ENCODE results near the gene TMEM213. TPM values are rescaled to one million over a fixed set of nuclear protein-coding genes. Genes with fewer than 3 reads are reported as not detected.

The TMEM213 gene, protein sequence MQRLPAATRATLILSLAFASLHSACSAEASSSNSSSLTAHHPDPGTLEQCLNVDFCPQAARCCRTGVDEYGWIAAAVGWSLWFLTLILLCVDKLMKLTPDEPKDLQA
- under 1 TPM in 6 of 8 experiments, not detected in 2; 0.09 to 0.71 (median 0.20) TPM for total RNA-seq

DNA sequence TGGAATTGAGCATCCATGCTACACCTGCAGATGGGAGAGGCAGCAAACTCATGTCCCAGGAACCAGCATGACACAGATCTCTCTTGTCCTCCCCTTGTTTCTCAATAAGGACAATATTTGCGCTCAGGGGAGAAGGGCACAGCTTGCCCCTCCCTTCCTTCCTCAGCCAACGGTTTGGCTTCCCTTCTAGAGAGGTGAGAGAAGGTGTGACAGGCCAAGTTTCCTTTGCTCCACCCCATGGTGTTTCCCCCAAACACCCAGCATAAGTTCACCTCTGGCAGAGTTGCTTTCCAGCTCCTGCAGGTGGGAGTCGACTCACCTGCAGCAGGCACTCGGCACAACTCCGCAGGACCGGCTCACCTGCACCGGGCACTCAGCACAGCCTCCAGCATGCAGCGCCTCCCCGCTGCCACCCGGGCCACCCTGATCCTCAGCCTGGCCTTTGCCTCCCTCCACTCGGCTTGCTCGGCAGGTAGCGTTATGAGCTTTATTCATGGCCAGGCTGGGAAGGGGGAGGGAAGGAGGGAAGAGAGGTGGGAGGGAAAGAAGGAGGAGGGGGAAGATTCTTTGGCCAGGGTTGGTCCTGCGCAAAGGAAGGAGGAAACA lies at the start of gene TMEM213, which contains the start of gene ATP6V0A4:
TSS of gene TMEM213 (plus strand) at position 280 of the 606 bp plus-strand sequence. CDS start at position 391, 111 bp downstream.
TSS of gene ATP6V0A4 (minus strand) at position 482 of the 606 bp plus-strand sequence. CDS start 26,949 bp downstream, outside the sequence.
- H3K27ac ChIP-seq = no peak within 1 kb of the TSS
- in situ Hi-C loops (cut with MboI; ENCODE audit: low pct_unique_long_range_greater_than_20kb in 2 of 9, low sequenced_read_pairs in 9 of 9, unreplicated experiment in 9 of 9) = no loop called here
- no peak within 1 kb of the TSS for H3K4me3 ChIP-seq
- WGBS, 10 experiments = 0 to 67% (median 50%) methylated on average over 1 to 3 of the region's 14 CpGs; no CpG with 5 or more reads in 6 of the 10 experiments
- no peak for ATAC-seq (replicated peaks in 6 of 8)
- no peaks in the 10 kb centered on the region for H3K4me1 ChIP-seq (replicated peaks in 1 of 2)

DNA sequence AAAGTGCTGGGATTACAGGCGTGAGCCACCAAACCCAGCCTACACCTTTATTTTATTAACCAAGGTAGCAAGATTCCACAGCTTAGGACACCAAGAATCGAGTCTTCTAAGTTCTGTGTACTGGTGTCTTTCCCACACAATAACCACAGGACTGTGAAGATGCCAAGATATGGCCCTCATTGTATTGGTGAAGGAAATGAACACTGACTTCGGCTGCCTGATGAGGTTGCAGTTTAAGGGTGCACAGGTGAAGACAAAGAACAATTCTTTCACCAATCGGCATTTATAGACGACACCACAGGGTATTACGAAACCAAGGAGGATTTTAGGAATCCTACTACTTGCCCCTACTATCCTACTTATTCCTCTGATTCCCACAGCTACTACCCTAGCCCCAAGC lies 49.1 kb upstream of the TMEM213 start:
- WGBS, 10 experiments = 16 to 100% (median 86%) methylated on average over 1 to 6 of the region's 6 CpGs; no CpG with 5 or more reads in 1 of the 10 experiments
- no peak for ATAC-seq (replicated peaks in 6 of 8)
- in situ Hi-C loops (cut with MboI; ENCODE audit: low pct_unique_long_range_greater_than_20kb in 2 of 9, low sequenced_read_pairs in 9 of 9, unreplicated experiment in 9 of 9) = loop anchor here in 6 of 9 experiments (25.0 kb wide), 3 partner anchors 586 to 836 kb away; no protein-coding TSS in a partner anchor

DNA sequence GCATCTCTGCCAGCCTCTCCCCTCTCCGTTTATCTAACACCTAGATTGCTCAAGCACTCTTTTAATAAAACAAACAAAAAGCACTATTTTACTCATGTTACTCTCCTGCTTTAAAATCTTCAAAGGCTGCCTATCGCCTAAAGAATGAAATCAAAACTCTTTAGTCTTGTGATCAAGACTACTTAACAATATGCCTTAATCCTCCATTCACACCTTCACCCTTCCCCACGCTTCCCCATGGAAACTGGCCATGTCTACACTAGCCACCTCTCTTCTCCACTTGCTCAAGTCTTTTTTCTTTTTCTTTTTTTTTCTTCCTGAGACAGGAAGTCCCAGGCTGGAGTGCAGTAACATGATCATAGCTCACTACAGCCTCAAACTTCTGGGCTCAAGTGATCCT lies 47.8 kb upstream of the TMEM213 start:
- peaks cover 0 to 9% of the 10 kb centered on the region in 2 donors for H3K4me1 ChIP-seq (replicated peaks in 1 of 2)
- in situ Hi-C loops (cut with MboI; ENCODE audit: low pct_unique_long_range_greater_than_20kb in 2 of 9, low sequenced_read_pairs in 9 of 9, unreplicated experiment in 9 of 9) = loop anchor here in 6 of 9 experiments (25.0 kb wide), 3 partner anchors 588 to 838 kb away; no protein-coding TSS in a partner anchor
- no peak overlapping the region for H3K4me3 ChIP-seq
- WGBS, 10 experiments = 30 to 100% (median 83%) methylated on average over 2 to 3 of the region's 3 CpGs
- ATAC-seq (replicated peaks in 6 of 8) = no peak
- H3K27ac ChIP-seq = no peak overlapping the region

More for the DNA sequence above, 49.1 kb upstream of the TMEM213 start:
- peaks cover 0 to 8% of the 10 kb centered on the region in 2 donors for H3K4me1 ChIP-seq (replicated peaks in 1 of 2)
- no peak overlapping the region for H3K27ac ChIP-seq
- H3K4me3 ChIP-seq = no peak overlapping the region

DNA sequence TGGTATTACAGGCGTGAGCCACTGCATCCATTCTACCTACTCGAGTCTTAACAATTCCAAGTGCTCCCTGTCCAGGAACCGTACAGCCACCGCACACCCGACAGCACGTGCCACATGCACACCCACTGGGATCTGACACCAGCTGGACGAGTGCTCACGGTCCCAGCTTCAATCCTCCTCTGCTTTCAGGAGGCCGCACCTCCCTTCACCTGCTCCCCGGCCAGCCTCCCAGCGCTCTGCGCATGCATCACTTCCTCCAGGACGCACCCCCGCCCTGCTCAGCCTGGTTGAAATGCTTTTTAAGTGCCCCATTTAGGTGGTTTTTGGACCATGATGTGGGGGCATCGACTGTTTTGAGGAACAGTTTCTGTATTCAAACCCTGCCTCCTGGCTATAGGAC lies 47.3 kb upstream of the TMEM213 start:
- no peak overlapping the region for H3K4me3 ChIP-seq
- H3K4me1 ChIP-seq (replicated peaks in 1 of 2) = peaks cover 0 to 9% of the 10 kb centered on the region in 2 donors
- in situ Hi-C loops (cut with MboI; ENCODE audit: low pct_unique_long_range_greater_than_20kb in 2 of 9, low sequenced_read_pairs in 9 of 9, unreplicated experiment in 9 of 9) = no loop called here
- 0 to 93% (median 82%) methylated on average over 1 to 5 of the region's 15 CpGs; no CpG with 5 or more reads in 4 of the 10 experiments for WGBS, 10 experiments
- no peak overlapping the region for H3K27ac ChIP-seq
- ATAC-seq (replicated peaks in 6 of 8) = no peak

DNA sequence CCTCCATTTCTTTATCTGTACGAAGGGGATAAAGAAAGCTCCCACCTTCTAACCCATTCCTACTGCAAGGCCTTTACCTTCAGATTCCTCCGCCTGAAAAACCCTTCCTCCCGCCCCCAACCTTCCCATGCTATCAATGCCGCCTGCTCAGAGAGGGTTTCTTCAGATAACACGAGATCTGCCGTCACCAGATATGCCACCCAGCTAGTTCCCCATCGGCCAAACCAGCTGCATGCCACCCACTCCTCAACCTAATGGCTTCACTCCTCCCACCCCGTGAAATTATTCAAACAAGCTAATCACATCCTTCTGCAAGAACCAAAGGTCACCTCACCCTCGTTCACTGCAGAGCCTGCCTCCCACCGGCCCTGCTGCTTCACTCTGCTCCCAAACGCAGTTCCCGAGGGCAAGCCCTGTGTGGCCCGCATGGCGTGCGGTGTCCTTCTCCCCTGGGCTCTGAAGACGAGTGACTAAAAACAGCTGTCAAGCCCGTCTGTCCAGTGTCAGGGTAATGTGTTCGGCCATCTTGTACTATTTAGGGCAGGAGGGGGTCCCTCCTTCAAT lies 46.8 kb upstream of the TMEM213 start:
- Histone ChIP-seq H3K4me3 (no peak overlapping the region), H3K27ac (no peak overlapping the region), H3K4me1 (replicated peaks in 1 of 2) (peaks cover 0 to 9% of the 10 kb centered on the region in 2 donors)
- 17 to 100% (median 70%) methylated on average over 1 to 16 of the region's 18 CpGs; no CpG with 5 or more reads in 2 of the 10 experiments for WGBS, 10 experiments
- in situ Hi-C loops (cut with MboI; ENCODE audit: low pct_unique_long_range_greater_than_20kb in 2 of 9, low sequenced_read_pairs in 9 of 9, unreplicated experiment in 9 of 9) = no loop called here
- ATAC-seq (replicated peaks in 6 of 8) = no peak

DNA sequence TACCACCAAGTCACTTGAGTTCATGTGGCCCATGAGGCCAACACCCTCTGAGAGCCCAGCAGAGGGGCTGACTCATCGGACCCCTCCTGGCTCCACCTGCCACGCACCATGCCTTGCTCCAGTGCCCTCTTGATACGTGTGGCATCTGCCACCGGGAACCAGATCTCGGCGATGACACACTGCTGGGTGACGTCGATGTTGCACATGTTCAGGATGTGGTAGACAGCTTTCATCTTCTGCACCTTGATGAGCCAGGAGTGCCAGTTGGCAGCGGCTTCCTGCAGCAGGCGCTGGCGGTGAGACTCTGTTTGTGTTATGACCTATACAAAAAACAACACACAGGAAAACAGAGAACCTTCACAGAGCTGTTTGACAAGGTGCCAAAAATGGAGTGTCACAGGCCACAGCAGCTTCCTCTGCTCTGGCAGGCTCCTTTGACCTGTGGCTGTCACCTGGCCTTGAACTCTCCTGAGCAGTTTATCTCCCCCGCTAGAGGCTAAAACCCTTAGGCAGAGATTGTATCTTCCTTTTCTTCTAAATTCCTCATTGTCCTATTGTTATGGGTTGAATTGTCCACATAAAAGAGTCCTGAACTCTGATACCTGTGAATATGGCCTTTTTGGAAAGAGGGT lies 45.2 kb upstream of the TMEM213 start:
- in situ Hi-C loops (cut with MboI; ENCODE audit: low pct_unique_long_range_greater_than_20kb in 2 of 9, low sequenced_read_pairs in 9 of 9, unreplicated experiment in 9 of 9) = no loop called here
- peaks cover 0 to 9% of the 10 kb centered on the region in 2 donors for H3K4me1 ChIP-seq (replicated peaks in 1 of 2)

DNA sequence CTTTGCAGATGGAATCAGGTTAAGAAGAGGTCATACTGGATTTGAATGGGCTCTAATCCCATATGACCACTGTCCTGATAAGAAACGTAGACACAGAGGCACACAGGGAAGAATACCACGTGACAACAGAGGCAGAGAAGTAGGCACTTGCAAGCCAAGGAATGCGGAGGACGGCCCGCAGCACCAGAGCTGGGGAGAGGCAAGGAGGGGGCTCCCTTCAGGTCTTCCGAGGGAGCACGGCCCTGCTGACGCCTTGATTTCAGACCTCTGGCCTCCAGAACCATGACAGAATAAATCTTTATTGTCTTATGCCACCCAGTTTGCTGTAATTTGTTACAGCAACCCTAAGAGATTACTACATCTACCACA lies 44.7 kb upstream of the TMEM213 start:
- WGBS, 10 experiments = 5 to 71% (median 32%) methylated on average over 2 to 8 of the region's 8 CpGs; no CpG with 5 or more reads in 3 of the 10 experiments
- in situ Hi-C loops (cut with MboI; ENCODE audit: low pct_unique_long_range_greater_than_20kb in 2 of 9, low sequenced_read_pairs in 9 of 9, unreplicated experiment in 9 of 9) = no loop called here
- H3K4me3 ChIP-seq = no peak overlapping the region
- no peak for ATAC-seq (replicated peaks in 6 of 8)
- H3K27ac ChIP-seq = no peak overlapping the region
- H3K4me1 ChIP-seq (replicated peaks in 1 of 2) = peaks cover 0 to 9% of the 10 kb centered on the region in 2 donors

More for the DNA sequence above, 45.2 kb upstream of the TMEM213 start:
- no peak for ATAC-seq (replicated peaks in 6 of 8)
- Histone ChIP-seq H3K4me3 (no peak overlapping the region), H3K27ac (no peak overlapping the region)
- 38 to 96% (median 86%) methylated on average over 1 to 10 of the region's 12 CpGs; no CpG with 5 or more reads in 3 of the 10 experiments for WGBS, 10 experiments

DNA sequence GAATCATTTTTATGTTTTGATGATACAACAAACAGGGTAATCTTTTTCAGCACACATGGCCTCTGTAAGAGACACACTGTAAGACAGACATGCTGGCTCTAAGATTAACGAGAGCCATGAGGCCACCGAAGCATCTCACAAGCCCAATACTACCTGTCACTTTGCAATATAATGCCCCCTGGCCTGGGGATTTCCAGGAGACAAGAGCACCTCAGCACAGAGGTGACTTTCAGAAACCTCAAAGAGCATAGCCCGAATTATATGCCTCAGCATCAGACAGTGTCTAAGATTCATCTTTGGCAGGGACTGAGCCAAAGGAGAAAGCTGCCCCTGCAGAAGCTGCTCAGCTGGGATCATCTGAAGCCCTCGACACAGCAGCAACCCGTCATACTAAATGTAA lies 44.2 kb upstream of the TMEM213 start:
- Histone ChIP-seq H3K4me1 (replicated peaks in 1 of 2) (peaks cover 0 to 9% of the 10 kb centered on the region in 2 donors), H3K4me3 (no peak overlapping the region), H3K27ac (no peak overlapping the region)
- WGBS, 10 experiments = 20 to 100% (median 80%) methylated on average over 1 to 4 of the region's 5 CpGs; no CpG with 5 or more reads in 3 of the 10 experiments
- in situ Hi-C loops (cut with MboI; ENCODE audit: low pct_unique_long_range_greater_than_20kb in 2 of 9, low sequenced_read_pairs in 9 of 9, unreplicated experiment in 9 of 9) = no loop called here
- ATAC-seq (replicated peaks in 6 of 8) = no peak

DNA sequence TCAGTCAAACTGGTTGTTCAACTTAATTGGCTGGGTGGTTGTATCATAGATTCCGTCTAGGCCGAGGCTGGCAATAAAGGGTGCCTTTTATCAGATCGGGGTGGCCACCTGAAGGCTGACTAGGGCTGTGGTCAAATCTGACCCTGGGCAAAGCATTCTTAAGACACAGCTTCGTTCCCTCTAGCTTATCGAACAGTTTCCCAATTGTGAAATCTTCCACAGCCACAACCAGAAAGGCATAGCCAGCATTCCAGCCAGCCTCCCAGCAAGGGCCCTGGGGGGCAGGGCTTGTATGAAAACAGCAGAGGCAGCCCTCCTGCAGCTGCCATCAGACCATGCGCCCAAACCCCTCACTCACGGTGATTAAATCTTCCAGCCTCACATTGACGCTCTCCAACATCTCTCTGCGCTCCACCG lies 42.5 kb upstream of the TMEM213 start:
- no peak overlapping the region for H3K4me3 ChIP-seq
- WGBS, 10 experiments = 37 to 100% (median 65%) methylated on average over 1 to 8 of the region's 10 CpGs; no CpG with 5 or more reads in 1 of the 10 experiments
- in situ Hi-C loops (cut with MboI; ENCODE audit: low pct_unique_long_range_greater_than_20kb in 2 of 9, low sequenced_read_pairs in 9 of 9, unreplicated experiment in 9 of 9) = no loop called here
- no peak overlapping the region for H3K27ac ChIP-seq
- peaks cover 0 to 9% of the 10 kb centered on the region in 2 donors for H3K4me1 ChIP-seq (replicated peaks in 1 of 2)
- no peak for ATAC-seq (replicated peaks in 6 of 8)

DNA sequence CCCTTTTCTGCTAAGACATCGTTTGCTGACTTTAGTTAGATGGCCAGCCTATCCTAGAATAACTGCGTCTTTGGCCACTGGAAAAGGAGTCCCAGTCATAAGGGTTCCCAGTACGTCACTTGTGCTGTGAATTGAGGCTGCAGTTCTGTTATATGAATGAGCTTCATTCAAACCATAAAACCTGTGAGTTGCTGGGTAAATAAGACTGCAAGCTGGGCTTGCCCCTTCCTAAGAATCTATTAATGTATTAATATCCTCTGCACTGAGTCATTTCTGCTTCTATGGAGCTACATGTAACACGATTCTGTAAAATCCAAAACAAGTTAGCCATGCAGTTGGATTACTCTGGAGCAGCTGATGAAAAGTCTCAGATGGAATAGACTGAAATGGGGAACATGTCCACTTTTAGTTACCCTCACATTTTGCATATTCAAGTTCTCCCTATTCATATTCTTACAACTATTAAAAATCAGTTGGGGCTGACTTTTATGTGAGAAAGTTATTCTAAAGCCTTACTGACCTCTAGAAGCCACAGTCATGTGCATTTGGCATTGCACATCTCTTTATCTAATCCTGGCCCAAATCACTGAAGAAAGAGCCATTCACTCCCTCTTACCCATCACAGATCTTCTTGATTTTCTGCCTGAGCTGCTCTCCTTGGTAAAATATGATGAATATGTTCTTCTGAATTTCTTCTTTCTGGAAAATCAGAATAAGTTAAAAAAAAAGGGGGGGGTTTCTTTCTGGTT lies 41.8 kb upstream of the TMEM213 start:
- WGBS, 10 experiments = 0 to 86% (median 57%) methylated on average over 1 to 4 of the region's 4 CpGs; no CpG with 5 or more reads in 3 of the 10 experiments
- in situ Hi-C loops (cut with MboI; ENCODE audit: low pct_unique_long_range_greater_than_20kb in 2 of 9, low sequenced_read_pairs in 9 of 9, unreplicated experiment in 9 of 9) = no loop called here
- Histone ChIP-seq H3K4me3 (no peak overlapping the region), H3K4me1 (replicated peaks in 1 of 2) (peaks cover 0 to 9% of the 10 kb centered on the region in 2 donors), H3K27ac (no peak overlapping the region)
- ATAC-seq (replicated peaks in 6 of 8) = peak in 3 of 8 experiments; percentile 18 to 61 (median 42)

DNA sequence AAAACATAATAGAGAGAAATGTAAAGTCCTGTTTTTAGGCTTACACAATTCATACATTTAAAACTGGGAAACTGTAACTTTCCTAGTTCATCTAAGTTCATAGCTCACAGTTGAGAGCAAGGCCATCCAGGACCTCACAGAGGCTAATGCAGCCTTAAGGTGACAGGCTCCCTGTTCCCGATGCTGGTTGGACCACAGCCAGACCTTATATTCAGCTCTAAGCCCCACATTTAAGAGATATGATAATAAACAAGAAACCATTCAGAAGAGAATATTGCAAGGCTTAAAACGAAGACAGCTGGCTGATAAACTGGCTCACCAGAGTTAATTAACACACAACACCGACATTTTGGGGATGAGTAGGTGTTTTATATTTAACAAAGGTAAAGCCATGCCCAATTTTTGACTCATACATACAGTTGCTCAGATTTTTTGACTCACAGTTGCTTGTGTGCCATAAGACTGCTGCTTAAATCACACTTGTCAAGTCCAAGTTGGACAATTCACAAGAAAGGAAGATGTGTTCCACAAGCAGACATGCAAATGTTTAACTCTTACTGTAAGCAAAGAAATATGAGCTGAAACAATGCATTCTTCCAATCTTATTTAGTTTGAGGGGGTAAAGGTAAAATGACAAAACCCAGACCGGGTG lies 41.1 kb upstream of the TMEM213 start:
- Histone ChIP-seq H3K27ac (no peak overlapping the region), H3K4me3 (no peak overlapping the region), H3K4me1 (replicated peaks in 1 of 2) (peaks cover 0 to 9% of the 10 kb centered on the region in 2 donors)
- ATAC-seq (replicated peaks in 6 of 8) = no peak
- in situ Hi-C loops (cut with MboI; ENCODE audit: low pct_unique_long_range_greater_than_20kb in 2 of 9, low sequenced_read_pairs in 9 of 9, unreplicated experiment in 9 of 9) = no loop called here
- WGBS, 10 experiments = 33 to 90% (median 54%) methylated on average over 1 to 4 of the region's 4 CpGs; no CpG with 5 or more reads in 3 of the 10 experiments

DNA sequence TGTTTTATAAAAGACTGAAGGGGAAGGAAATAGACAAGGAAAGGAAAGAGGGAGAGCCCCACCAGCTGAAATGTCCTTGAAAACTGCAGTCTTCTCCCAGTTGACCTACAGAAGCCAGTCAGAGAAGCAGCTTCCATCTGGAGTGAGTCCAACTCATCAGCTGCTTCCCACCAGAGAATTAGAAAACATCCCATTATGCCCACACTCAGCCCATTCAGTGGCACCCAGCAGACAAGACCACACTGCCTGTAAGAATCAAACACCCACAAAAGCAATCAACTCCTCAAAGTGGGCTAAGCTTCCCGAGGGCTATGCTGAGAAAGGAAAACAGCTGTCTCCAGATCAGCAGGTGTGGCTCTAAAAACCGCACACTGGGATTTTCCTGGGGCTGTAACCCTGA lies 29.6 kb upstream of the TMEM213 start:
- ATAC-seq (replicated peaks in 6 of 8) = no peak
- Histone ChIP-seq H3K27ac (no peak overlapping the region), H3K4me3 (no peak overlapping the region), H3K4me1 (replicated peaks in 1 of 2) (no peaks in the 10 kb centered on the region)
- in situ Hi-C loops (cut with MboI; ENCODE audit: low pct_unique_long_range_greater_than_20kb in 2 of 9, low sequenced_read_pairs in 9 of 9, unreplicated experiment in 9 of 9) = no loop called here
- 20 to 80% methylated on average over 1 to 2 of the region's 2 CpGs; no CpG with 5 or more reads in 8 of the 10 experiments for WGBS, 10 experiments

Measured in motor neuron (in vitro differentiated cells).